LNCAP (cell line): ENCODE data around the gene GPC6.

ENCODE experiments used
- CTCF ChIP-seq: fragments of 450-650 bp; IDR thresholded peaks from 2 replicates; pipeline ENCODE4 v1.5.1; 2017; ENCODE audit warnings: mild to moderate bottlenecking

The GPC6 gene

GRCh38 chr13:94050039-94050438 is 823.4 kb downstream of the GPC6 start:
- no peak for TF ChIP-seq CTCF

DNA sequence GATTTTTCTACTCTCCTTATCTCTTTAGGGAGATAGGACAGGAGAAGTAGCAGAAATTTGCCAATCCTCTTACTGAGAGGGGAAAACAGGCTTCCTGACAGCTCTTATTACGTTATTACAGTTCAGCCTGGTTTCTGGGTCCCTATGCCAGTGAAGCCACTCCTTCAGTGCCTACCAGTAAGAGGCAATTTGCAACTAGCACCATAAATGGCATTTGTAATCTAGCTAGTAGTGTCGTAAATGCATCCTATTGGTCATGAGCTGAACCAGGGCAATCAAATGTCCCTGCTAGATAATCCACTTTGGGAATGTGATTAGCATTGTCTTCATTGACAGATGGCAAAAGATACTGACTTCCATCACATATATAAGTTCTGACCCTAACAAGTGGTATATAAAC is 824.1 kb downstream of the GPC6 start:
- no peak for TF ChIP-seq CTCF

DNA sequence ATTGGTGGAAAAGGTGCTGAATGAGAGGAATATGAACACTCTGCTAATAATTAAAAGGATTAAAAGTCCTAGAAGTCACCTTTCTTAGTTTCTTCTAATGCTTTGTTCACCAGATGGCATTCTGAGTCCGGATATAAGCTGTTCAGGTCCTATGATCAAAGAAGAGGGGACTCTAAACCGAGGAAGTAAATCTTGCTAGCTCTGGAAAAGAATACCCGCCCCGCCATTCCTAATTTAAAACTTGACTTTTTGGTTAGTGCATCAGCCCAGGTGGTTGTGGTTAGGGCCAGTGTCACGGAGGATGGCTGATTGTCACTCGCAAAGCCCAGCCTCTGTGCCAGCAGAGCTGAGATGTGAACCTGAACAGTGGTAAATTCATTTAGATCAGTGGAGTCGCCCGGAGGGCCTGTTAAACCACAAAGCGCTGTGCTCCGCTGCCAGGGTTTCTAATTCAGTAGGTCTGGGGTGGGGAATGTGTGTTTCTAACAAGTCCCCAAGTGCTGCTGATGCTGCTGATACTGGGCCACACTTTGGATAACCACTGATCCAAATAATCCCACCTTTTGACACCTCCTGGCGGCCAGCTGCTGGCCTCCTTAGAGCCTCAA is 827.5 kb downstream of the GPC6 start:
- TF ChIP-seq CTCF = no peak

DNA sequence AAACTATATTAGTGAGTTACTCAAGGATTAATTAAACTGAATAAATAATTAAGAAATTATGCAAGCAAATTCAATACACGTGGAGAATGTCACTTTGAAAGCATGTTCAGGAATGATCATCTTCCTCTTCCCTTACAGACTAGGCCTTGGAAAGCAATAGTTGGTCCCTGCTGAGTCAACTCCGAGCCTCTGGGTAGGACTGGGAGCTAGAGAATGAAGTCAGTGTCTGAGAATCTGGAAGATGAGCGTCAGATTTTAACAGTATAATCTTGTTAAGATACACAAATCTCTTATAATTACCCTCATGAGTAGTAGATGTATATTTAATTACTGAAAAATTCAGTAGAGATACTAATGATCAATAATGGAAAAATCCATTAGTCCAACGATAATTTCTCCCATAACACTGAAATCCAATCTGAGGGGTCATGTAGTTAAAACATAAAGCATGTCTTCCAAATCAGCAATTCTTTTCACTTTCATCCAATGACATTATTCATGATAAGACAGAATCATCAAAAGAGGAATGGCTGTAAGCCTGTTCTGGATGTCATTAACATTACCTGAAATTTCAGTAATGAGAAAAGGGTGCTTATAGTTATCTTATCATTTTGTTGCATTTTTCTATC is 829.9 kb downstream of the GPC6 start:
- no peak for TF ChIP-seq CTCF

DNA sequence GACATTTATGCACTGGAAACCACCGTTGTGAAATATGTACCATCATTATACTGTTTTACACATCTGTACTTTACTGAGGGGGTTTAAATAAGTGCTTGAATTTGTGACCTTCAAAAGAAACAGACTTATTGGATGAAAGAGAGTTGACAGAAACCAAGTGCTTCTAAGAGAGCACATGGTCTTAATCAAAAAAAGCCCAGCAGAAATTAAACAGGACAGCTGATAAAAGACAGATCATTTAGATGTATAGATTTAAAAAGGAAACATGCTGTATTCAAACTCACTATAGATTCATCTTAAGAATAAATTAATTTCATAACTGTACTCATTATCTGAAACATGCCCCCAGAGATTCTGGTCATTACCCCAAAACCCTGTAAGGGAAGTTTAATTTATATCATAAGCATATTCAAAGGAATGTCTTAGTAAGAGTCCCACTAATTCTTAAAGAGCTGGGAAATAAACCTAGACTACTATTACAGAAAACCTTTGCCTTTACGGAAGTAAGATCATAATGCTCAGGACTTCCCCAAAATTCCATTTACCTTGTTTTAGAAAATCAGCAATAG is 831.1 kb downstream of the GPC6 start:
- TF ChIP-seq CTCF = no peak

- TF ChIP-seq CTCF = no peak
These were observed 832.3 kb downstream of the GPC6 start for GRCh38 chr13:94058821-94059360.

- TF ChIP-seq CTCF = no peak
These were observed 834.7 kb downstream of the GPC6 start for GRCh38 chr13:94061301-94061700.
